ENCODE results near the gene FNDC3A. TPM values are rescaled to one million over a fixed set of nuclear protein-coding genes. Genes with fewer than 3 reads are reported as not detected.
"Not testable (repeated sequence)": the region's sequence is repeated elsewhere in the genome, so short reads cannot be mapped to it uniquely, and the experiment has no call there.

Gene FNDC3A
- total RNA-seq, 1 donor from 2014 or later: 40.7 TPM

DNA sequence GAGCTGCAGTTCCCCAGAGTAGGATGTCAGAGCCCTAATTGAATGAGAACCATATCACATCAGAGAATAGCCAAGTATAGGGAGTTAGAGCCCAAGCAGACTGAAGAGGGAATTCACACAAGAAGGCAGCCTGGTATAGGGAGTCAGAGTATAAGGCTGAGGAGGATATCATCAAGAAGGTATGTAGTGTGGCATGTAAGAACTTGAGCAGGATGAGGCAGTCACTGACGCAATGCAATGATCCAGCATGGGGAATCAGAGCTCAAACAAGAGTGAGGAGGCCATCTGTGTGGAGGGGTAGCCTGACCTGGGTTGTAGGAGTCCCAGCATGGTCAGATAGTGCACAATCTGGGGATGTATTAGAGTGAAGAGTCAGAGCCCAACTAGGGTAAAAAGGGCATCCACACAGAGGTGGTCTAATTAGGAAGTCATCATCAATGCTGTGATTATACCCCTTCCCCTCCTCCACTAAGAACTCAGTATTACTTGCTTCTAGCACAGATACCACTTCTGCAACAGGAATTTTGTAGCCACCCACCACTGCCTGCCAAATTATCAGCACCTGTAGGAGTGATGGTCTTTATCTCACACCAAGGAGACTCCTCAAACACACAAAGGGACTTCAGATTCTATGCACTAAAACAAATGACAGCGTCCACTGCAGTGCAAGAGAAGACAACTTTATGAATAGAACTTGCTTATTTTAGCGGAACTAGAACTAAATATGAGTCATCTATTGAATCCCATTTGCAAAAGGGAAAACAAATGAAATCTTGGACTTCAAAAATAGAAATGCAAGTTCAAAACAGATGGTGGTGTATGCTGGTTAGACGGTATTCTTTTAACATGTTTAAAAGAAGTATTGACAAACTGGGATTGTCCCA lies 107.2 kb downstream of the FNDC3A start:
- DNase-seq (ENCODE audit: low spot score): no peak

DNA sequence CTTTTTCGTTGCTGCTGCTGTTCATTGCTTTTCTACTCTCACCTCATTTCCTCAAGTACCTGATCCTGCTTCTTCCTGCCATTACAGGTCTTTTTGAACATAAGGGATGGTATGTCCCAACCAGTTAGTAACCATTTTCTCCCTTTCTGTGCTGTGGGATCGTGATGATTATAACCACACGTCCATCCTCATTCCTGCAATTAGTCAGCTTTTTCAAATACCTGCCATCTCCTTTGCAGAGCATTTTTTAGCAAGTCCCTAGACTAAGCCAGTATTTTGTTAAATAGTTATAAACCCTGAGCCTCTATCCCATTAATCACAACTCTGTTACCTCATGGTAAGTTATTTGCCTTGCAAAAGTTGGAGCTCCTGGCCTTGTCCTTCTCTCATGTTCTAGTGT lies 109.2 kb downstream of the FNDC3A start:
- no peak for DNase-seq (ENCODE audit: low spot score)

DNA sequence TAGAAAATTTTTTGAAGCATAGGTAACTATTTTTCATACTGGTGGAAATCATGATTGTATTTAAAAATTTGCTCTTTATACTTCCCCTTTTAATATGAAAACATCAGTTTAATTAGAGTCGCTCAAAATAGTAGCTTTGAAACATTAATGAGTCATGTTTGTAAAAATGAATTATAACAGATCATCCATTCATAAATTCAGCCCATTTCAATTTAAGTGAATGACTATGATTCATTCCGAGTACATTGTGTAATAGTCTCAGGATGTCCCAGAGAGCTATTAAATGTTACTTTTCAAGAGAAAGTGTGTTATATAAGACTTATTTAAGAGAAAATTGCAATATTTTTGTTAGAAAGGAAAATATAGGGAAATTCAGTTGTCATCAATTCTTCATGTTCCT lies 111.0 kb downstream of the FNDC3A start:
- DNase-seq (ENCODE audit: low spot score): no peak

DNA sequence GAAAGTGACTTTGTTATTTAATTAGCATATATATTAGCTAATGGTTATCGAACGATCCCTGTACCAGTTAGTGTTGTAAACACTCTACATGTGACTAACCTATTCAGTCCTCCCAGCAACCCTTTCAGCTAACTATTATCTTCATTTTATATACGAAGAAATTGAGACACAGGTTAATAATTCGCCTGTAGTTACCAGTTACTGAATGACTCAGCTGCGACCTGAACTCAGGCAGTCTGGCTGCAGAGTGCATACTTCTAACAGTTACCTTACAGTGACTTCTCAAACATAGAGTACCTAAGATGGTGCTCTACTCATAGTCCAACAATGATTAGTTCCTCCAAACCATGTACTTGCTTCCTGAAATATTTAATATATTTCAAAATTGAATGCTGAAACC lies 117.7 kb downstream of the FNDC3A start:
- DNase-seq (ENCODE audit: low spot score): no peak

DNA sequence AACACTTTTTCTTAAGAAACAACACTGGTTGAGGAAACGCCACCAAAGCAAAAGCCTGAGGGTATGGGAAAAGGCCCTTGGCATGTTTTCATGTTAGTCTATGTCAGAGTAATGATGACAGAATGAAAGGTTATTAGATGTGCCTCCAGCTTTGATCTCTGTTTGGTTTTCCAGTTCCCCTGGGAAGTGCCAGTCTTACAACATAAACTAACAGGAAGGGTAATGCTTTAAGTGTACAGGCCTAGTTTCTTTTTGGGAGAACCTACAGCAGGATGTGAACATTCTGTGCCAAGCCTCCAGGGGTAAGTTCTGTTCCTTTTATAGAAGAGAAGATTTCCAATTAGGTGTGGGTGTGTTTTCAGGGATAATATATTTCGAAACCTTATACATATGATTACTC lies 121.7 kb downstream of the FNDC3A start:
- DNase-seq (ENCODE audit: low spot score): no peak

DNA sequence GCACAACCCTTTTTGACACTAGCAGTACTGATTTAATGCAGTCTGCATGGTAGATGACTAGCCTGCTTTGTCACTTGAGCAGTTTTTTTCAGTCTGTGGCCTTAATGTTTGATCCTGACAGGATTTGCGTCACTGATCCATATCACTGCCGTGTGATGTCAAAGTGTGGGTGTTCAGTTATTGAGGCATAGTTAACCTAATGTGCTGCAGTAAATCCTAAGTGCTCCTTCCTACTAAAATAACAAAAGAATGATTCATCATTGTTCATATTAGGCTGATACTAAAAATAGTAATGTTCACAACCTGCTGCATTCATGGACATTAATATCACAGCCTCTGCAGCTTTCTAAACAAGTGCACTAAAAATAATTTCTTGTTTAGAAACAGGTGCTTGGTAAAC lies 122.5 kb downstream of the FNDC3A start:
- no peak for DNase-seq (ENCODE audit: low spot score)

DNA sequence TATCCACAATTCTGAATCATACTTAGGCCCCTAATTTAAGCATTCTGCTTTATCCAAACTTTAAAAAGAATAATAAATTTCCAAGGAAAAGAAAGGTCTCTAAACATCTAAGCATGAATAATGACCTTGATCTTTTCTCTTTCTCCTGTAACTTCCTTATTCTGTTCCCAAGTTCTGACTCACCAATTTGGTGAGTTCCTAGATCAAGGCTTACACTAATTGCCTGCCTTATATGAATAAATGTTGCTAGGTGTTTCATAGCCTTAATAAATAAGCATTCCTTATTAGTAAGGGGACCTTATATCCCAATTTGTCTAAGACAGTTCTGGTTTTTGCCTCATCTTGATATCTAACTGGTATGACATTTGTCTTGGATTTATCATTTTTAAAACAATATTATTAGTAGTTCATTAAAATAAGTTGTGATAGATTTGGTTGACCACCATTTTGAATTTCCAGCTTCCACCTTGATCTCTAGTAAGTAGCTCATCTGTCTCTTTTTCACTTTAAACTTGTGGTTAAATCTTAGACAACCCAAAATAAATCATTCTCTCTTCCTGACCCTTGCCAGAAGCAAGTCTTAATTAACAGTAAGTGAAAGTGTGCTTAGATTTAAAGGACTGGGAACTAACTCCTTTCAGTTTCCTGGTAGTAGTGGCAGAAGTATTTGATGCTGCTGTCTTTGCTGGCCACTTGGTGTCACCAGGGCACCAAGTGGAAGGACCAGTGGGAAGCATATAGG lies 123.2 kb downstream of the FNDC3A start:
- DNase-seq (ENCODE audit: low spot score): no peak

DNA sequence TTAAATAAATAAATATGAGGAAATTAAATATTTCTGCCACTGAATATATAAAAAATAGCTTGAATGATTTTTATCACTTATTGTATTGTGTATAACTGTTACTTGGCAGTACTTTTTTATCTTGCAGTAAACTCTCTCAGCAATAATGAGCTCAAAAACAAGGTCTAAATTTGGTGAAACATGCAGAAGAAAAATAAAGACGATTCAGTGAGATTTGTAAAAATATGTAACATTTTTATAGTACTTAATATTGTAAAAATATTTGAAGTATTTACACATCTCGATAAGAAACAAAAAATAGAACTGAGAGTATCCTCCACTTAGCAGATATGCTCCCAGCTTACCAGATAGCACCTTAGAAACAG lies 123.8 kb downstream of the FNDC3A start:
- DNase-seq (ENCODE audit: low spot score): no peak

DNA sequence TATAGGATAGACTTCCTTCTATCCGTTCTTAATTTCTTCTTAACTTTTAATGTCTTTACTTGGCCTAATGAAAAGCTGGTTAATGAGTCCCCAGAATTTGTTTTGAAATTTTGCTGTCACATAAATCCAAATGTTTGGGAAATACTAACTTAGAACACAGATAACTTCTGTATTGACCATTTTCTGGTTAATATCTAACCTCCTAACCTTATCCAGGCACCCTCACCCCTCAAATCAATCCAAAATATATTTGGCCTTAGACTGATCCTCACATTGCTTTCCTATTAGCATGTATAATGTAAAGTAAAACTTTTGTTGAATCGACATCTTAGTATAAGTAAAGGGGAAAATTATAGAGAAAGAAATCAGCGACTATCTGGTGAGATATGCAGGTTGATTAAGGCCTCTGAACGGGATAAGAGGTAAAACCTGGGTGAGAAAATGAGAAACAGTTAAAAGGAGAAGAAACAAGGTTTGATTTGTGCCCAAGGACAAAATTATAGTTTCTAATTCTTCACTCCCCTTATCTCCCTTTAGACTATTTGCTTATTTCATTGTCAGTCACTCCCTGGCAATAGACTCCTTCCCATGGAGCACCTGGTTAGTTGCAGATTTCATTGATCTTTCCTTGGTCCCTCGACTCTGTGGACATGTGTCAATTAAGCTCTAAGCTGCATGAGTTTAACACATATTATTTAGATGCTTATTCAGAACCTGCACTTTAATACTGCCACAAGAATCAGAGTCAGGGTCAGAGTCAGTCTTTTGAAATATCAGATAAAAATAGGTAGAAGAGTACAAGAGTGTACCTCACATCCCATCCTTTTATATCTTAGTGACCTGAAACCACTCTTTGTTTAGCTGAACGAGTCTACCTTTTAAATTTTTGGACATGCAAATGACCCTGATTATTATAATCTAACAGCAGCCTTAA lies 125.2 kb downstream of the FNDC3A start:
- no peak for DNase-seq (ENCODE audit: low spot score)

DNA sequence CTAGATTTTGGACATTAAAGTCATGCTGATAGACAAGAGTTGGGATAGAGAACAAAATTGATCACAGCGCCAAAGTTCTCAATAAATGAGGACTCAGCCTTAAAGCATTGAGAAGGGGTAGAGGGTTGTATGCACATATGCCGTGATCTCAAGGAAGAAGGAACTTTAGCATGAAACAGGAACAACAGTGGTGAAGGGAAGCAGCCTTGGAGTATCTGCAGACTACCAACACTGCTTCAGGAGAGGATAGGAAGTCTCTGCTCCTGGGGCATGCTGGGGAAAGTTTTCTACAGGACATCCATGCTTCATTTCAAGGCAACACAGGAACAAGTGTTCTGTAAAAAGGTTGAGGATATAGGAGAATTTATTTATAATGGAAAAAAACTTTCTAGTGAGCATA lies 132.5 kb downstream of the FNDC3A start:
- no peak for DNase-seq (ENCODE audit: low spot score)

DNA sequence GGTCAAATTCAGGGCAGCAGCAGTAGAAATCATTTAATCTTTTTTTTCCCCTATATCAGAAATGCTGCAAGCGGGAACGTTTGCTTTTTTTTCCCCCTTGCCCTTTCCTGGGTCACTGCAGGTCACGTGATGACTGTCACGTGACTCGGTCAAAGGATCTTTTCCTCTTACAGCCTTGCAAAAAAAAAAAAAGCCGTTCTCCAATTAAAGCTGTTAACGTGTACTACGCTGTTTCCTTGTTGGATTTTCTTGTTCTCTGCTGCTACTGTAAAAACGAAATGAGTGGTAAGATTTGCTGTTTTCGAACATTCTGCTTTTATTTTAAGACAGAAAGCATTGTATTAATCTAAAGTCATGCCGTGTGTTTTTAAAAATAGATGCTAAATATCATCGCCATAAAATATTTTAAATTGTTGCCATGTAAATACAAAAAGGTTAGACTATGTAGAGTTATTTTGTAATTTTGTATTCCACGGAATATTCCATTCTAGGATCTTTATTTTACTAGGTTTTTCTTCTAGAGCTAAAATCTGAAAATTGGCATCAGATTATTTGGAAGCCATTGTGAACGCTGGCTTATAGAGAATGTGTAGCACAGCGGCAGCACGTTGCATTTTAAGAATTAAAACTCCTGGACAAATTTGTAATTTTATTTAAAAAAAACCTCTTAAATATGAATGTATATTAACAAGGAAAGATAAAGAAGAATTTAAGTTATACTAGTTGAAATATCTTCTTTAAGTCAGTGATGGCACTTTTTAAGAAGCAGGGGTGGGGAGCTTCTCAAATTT lies 134.6 kb downstream of the FNDC3A start:
- DNase-seq (ENCODE audit: low spot score): no peak

DNA sequence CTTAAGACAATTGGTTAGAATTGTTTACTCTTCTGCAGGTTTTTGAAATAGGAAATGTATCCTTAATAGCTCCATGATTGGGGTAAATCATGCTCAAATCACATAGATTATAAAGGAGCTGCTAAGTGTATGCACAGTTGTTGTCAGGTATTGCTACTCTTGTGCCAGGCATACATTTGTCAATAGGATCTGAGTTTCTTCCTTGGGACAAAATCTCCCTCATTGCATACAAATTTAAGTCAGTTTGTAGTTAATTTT lies 135.1 kb downstream of the FNDC3A start:
- DNase-seq (ENCODE audit: low spot score): no peak

DNA sequence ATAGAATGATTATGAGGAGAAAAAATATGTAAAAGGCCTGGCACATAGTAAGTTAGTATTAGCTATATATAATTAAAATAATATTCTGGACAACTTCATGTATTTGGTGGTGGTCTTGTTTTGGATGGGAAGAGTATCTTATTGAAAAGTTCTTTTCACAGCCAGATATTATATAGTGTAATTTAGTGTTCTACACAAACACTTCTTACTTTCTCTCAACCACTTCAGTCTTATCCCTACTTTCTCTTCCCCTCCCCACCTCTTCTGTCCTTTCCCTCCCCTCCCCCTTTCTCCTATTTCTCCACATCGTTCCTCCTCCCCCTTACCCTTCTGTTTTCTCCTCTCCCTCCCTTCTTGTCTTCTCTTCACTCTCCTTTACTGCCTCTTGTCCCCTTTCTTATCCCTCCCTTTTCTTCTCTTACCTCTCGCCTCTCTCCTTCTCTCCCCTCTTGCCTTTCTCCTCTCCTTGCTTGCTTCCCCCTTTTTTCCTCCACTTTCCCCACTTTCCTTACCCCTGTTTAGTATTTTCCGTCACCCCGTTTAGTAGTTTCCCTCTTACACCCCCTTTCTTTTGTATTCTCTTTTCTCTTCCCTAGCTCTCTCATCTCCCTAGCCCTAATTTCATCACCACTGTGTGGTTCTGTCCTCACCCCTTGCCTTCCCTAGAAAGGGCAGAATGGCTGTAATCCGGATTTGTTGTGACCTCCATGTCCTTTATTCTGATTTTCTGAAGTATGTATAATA lies 137.2 kb downstream of the FNDC3A start:
- no peak for DNase-seq (ENCODE audit: low spot score)

DNA sequence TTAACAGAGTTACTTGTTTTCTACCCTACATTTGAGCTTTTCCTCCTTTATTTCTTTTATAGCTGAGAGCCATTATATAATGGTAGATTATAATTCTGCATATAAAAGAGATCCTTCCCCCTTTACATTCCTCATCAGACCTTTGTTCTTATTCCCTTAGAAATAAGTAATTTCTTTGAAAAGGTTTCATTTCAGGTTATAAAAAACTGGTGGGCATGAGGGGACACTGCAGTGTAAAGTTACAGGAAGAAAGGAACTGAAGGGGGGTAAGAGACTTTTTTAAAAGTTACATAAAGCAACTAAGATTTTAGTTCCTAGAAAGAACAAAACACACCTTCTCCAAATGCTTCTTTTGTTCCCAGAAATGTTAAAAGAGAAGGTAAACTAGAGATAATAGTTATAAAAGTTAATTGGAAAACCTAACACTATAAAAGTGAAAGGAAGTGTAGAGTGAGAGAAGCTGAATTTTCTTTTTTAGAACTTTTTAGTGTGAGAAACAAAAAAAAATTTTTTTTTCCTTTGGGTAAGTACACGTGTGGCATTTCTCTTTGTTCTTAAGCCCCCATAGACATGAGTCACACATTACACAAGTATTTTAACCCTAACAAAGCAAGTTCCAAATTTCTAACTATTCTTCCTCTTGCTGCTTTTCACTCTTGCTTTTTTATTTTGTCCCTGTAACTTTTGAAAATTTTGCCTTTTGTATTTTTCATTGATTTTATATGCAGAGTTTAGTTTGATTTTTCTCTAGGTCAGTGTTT lies 138.0 kb downstream of the FNDC3A start:
- DNase-seq (ENCODE audit: low spot score): no peak

DNA sequence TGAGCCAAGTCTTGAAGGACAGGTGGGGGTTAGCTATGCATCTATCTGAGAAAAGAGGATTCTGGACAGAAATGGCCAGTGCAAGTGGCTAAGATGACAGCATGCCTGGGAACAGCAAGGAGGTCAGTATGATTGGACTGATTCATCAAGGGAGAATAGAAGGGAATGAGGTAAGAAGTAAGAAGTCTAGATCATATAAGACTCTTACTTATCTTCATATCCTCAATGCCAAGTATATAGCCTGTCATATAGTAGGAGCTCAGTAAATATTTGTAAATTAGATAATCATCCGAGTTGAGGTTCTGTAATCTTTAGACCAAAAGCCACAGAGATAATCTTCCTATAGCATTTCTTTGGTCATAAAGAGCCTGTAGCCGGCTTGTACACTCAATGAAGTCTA lies 141.2 kb downstream of the FNDC3A start:
- no peak for DNase-seq (ENCODE audit: low spot score)

DNA sequence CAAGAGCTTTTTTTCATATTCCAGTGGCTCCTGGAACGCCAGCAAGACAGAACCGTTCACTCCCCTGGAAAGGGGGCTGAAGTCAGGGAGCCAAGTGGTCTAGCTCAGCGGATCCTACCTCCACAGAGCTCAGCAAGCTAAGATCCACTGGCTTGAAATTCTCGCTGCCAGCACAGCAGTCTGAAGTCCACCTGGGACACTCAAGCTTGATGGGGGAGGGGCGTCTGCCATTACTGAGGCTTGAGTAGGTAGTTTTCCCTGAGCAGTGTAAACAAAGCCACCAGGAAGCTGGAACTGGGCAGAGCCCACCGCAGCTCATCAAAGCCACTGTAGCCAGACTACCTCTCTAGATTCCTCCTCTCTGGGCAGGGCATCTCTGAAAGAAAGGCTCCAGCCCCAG lies 142.7 kb downstream of the FNDC3A start:
- DNase-seq (ENCODE audit: low spot score): not testable (repeated sequence)

DNA sequence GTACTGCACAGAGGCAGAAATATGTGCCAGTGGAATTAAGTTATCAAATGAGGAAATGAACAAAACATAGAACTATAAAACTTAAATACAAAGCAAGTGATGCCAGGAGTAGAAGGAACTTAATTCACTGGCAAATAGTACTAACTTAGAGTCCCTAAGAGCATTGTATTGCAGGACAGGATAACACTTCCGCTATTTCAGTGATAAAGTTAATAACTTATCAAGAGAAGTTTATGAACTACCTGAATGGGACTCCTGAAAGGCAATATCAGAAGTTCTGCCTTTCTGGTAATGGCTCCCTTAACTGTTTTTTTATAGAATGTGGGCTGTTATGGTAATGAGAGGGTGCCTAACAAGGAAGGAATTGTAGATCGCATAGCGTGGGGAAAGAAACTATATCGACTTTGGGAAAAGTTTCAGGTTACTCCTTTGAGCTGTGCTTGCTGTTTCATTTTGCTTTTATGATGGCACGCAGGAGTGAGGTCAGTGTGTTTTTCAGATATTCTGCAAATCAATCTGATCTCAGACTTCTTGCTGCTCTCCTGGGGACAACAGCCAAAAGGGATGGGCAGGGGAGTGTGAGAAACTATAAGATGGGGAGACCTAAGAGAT lies 149.1 kb downstream of the FNDC3A start:
- no peak for DNase-seq (ENCODE audit: low spot score)

DNA sequence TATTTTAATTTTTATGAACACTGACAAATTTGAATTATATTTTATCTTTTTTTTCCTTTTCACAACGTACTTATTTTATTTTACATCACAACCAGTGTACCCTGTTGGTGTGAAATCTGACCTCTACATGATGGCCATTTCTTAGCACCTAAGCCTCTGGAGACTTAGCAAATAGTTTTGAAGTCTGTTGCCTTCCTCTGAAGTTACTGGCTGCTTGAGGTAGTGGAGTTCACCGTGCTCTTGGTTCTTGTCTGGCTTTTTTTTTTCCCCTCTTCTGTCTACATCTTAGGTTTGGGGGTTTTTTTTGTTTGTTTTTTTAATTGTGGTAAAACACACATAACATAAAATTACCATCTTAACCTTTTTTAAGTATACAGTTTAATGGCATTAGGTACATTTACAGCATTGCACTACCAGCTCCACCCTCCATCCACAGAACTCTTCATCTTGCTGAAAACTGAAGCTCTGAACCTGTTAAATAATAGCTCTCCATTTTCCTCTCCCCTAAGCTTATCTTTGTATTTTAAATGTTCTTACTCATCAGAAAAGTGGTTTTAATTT lies 150.3 kb downstream of the FNDC3A start:
- DNase-seq (ENCODE audit: low spot score): no peak

DNA sequence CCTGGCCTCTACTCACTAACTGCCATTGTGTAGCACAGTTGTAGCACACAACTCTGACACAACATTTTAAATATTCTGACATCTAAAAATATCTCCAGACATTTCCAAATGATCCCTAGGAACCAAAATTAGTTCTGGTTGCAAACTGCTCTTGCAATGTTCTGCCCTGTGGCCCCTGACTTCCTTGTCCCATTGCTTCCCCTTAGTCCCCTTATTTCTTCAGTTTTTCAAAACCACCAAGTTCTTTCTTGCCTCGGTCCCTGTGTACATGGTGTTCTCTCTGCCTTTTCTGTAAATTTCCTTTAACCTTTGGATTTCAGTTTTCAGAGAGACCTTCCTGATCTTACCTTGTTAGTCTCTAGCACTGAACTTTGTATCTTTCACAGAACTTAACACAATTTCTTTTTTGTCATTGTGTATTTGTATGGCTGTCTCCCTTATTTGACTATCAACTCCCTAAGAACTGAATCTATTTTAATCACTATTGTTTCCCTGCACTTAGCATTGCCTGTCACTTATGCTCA lies 156.8 kb downstream of the FNDC3A start:
- no peak for DNase-seq (ENCODE audit: low spot score)

All from mesenteric fat pad (tissue), 1 donor.